Activated CD8-positive, alpha-beta memory T cell treated with anti-CD3 and anti-CD28 coated beads, Interleukin-2, amount 10 ng/mL, durations not matched to agents 7 days and 5 days (primary cell): ENCODE results near the gene FTO. TPM values are rescaled to one million over a fixed set of nuclear protein-coding genes. Genes with fewer than 3 reads are reported as not detected.

Experiments
- ATAC-seq: fragments of 150-1000 bp; cut with Tn5 transposase; one replicate; pipeline ENCODE4 v1.10.0; 2021; ENCODE audit warnings: moderate library complexity
- CTCF ChIA-PET: fragments of 350-600 bp; sonication (Branson Sonifier 250); formaldehyde crosslinking; loops from one replicate; lab custom pipeline; 2021; ENCODE audit warnings: antibody characterized with exemption; lab: Charles Lee
- DNase-seq: peaks from one replicate; pipeline ENCODE4 v3.0.0-alpha.2; 2020
- H3K27ac Mint-ChIP-seq: one replicate; pipeline ENCODE4 v1.8.0; 2021; ENCODE audit warnings: mild to moderate bottlenecking, mixed read lengths
- H3K27me3 Mint-ChIP-seq: one replicate; pipeline ENCODE4 v1.8.0; 2021; ENCODE audit warnings: mixed read lengths
- H3K36me3 Mint-ChIP-seq: one replicate; pipeline ENCODE4 v1.8.0; 2021; ENCODE audit warnings: mild to moderate bottlenecking, mixed read lengths
- H3K4me1 Mint-ChIP-seq: one replicate; pipeline ENCODE4 v1.8.0; 2021; ENCODE audit warnings: mixed read lengths
- H3K4me3 Mint-ChIP-seq: one replicate; pipeline ENCODE4 v1.8.0; 2021; ENCODE audit warnings: mild to moderate bottlenecking, moderate library complexity, mixed read lengths
- H3K9me3 Mint-ChIP-seq: one replicate; pipeline ENCODE4 v1.8.0; 2022; ENCODE audit warnings: low read depth, mixed read lengths
- total RNA-seq, 2 experiments: library from RNA; stranded (reverse); gene quantifications; one replicate each; pipeline ENCODE4 v1.2.3, GENCODE V29; 2021

FTO gene
- total RNA-seq, 2 experiments from 2014 or later: 47.4 to 57.7 TPM

DNA sequence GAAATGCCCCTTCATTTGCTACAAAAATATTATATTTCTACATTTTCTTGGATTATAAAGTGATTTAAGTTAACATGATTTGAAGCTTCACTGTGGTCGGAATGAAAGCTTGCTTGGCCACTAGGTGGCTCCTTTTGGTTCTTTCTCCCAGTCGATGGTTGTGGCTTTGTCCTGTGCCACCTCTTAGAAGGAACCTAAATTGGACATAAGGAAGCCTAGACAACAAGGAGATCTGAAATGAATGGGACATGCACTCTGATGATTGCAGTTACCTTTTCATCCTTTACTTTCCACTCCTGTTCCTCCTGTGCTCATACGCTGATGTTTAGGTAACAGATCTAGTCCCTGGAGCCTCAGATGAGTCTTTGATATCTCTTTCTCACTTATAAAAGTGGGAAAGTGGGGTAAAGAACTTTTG is 39.2 kb downstream of the FTO start:
- peaks cover 26% of the 10 kb centered on the region for H3K4me1 Mint-ChIP-seq
- DNase-seq (no peak), ATAC-seq (no peak)
- no peak overlapping the region for H3K4me3 Mint-ChIP-seq
- H3K36me3 Mint-ChIP-seq: peaks cover 6% of the 10 kb centered on the region
- CTCF ChIA-PET: interaction anchor here (1.0 to 2.8 kb wide), 11 partner anchors 9 to 52 kb away, joined by 3 to 12 read pairs (median 4); partner anchors contain the start of genes FTO and RPGRIP1L
- H3K27ac Mint-ChIP-seq: no peak overlapping the region
- no peaks in the 10 kb centered on the region for H3K9me3 Mint-ChIP-seq
- no peaks in the 10 kb centered on the region for H3K27me3 Mint-ChIP-seq

DNA sequence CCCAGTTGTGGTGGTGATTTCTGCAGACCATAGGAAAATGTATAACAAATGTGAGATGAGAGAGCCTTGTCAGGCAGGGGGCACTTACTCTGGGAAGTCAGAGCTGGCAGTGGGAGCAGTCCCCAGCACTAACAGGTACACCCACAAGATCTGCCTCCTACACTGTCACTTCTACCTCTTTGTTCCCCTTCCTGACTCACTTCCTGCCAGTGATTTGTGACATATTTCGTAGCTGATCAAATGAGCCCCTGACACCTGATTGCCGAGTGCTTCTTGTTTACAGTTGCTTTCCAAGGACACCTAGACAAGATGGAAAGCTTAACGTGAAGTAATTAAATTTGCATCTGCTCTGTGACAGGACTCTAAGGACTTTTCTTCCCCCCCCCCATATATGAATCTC is 40.5 kb downstream of the FTO start:
- DNase-seq: peak; percentile 42
- peak; percentile 77 for ATAC-seq
- H3K9me3 Mint-ChIP-seq: no peaks in the 10 kb centered on the region
- H3K4me3 Mint-ChIP-seq: no peak overlapping the region
- H3K4me1 Mint-ChIP-seq: peaks cover 26% of the 10 kb centered on the region
- no peaks in the 10 kb centered on the region for H3K27me3 Mint-ChIP-seq
- peak overlapping the region; percentile 63 for H3K27ac Mint-ChIP-seq
- peaks cover 6% of the 10 kb centered on the region for H3K36me3 Mint-ChIP-seq
- CTCF ChIA-PET: interaction anchor here (0.6 to 2.8 kb wide), 6 partner anchors 10 to 80 kb away, joined by 3 to 12 read pairs (median 6); partner anchors contain the start of genes FTO and RPGRIP1L

DNA sequence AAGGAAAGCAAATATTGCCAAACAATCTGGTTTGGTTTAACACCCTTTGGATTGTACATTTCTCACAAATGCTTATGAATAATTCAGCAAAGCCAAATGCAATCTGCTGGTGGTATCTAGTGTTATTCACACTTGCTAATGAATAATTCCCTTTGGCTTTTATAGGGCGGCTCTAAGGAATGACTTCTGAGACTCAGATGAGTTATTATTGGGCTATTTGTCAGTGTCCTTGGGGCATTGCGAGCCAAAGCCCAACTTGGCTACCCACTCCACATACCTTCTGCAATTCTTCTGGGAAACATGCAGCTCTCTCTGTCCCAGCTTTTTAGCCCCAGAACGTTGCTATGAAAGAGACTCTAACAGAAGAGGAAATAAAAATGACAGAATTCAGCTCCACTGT is 41.1 kb downstream of the FTO start:
- DNase-seq: no peak
- CTCF ChIA-PET: interaction anchor here (1.5 to 2.8 kb wide), 4 partner anchors 9 to 67 kb away, joined by 3 to 12 read pairs (median 9); partner anchors contain the start of genes FTO and RPGRIP1L
- ATAC-seq: no peak
- peaks cover 26% of the 10 kb centered on the region for H3K4me1 Mint-ChIP-seq
- no peaks in the 10 kb centered on the region for H3K9me3 Mint-ChIP-seq
- H3K27ac Mint-ChIP-seq: no peak overlapping the region
- H3K4me3 Mint-ChIP-seq: no peak overlapping the region
- H3K36me3 Mint-ChIP-seq: peaks cover 6% of the 10 kb centered on the region
- no peaks in the 10 kb centered on the region for H3K27me3 Mint-ChIP-seq

DNA sequence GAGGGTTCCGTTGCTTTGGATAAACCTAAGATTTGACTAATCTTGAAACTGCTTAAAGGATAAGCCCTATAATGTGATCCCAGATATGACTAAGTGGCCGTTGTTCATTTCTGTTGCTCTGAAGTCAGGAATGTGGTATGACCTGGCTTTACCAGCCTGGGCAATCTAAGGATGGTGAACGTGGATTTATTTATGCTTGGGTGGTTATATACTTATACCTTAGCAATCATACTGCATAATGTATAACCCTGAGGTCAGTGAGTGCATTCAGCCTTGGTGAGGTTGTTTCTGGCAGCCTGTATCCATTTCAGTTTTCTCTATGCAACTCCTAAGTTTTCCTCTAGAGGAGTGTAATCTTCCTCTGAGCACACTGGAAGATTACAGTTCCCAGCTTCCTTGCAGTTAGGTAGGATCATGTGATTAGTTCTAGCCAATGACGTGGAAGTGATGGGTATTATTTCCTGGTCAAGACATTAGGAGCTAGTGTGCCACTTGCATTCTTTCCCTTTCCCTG is 41.9 kb downstream of the FTO start:
- peak; percentile 65 for ATAC-seq
- Mint-ChIP-seq H3K27ac (no peak overlapping the region), H3K27me3 (no peaks in the 10 kb centered on the region), H3K36me3 (peaks cover 6% of the 10 kb centered on the region), H3K4me1 (peaks cover 26% of the 10 kb centered on the region), H3K4me3 (no peak overlapping the region), H3K9me3 (no peaks in the 10 kb centered on the region)
- CTCF ChIA-PET: interaction anchor here (1.5 kb wide), 1 partner anchor 67 kb away, joined by 3 read pairs; no protein-coding TSS in a partner anchor
- no peak for DNase-seq

DNA sequence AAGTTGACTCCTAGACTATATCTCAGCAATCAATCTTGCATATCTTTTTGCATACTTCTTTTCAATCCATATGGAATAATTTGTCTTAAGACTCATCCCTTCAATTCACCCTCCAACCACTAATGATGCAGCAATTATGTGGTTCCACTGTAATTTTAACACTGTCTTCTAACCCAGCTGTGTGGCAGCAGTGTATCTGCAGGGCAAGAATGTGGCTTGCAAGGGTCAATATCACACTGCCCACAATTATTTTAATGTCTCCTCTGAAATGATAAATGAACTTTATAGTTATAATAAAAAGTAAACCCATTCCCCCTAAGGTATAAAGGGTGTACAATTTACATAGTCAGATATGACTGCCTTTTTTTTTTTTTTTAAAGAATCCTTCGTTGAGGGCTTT is 48.6 kb downstream of the FTO start:
- no peak overlapping the region for H3K27ac Mint-ChIP-seq
- DNase-seq: no peak
- H3K4me3 Mint-ChIP-seq: no peak overlapping the region
- CTCF ChIA-PET: interaction anchor here (0.5 to 1.3 kb wide), 2 partner anchors 10 to 43 kb away, joined by 3 to 5 read pairs; no protein-coding TSS in a partner anchor
- no peaks in the 10 kb centered on the region for H3K27me3 Mint-ChIP-seq
- H3K9me3 Mint-ChIP-seq: no peaks in the 10 kb centered on the region
- no peak for ATAC-seq
- H3K36me3 Mint-ChIP-seq: peaks cover 4% of the 10 kb centered on the region
- no peaks in the 10 kb centered on the region for H3K4me1 Mint-ChIP-seq

DNA sequence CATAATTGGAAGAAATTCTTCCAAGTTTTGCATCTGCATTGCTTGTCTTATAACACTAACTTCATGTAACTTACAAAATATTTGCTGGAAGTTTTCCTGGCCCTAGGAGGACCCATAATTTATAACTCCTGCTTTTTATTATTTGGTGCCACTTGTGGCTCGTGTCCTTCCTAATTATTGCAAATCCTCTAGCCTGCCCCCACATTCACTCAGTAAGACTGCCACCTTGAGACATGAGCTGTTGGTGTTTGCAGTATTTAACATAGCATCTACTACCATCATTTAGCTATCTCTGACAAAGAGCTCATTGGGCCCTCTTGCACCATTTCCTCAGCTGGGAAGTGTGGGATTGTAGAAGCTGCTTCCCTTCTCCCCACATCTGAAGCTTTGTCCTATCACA is 49.5 kb downstream of the FTO start:
- no peak overlapping the region for H3K27ac Mint-ChIP-seq
- no peaks in the 10 kb centered on the region for H3K4me1 Mint-ChIP-seq
- no peak overlapping the region for H3K4me3 Mint-ChIP-seq
- DNase-seq: no peak
- CTCF ChIA-PET: interaction anchor here (2.8 kb wide), 1 partner anchor 10 kb away, joined by 12 read pairs; no protein-coding TSS in a partner anchor
- no peaks in the 10 kb centered on the region for H3K27me3 Mint-ChIP-seq
- ATAC-seq: no peak
- H3K9me3 Mint-ChIP-seq: no peaks in the 10 kb centered on the region
- H3K36me3 Mint-ChIP-seq: peaks cover under 1% of the 10 kb centered on the region

DNA sequence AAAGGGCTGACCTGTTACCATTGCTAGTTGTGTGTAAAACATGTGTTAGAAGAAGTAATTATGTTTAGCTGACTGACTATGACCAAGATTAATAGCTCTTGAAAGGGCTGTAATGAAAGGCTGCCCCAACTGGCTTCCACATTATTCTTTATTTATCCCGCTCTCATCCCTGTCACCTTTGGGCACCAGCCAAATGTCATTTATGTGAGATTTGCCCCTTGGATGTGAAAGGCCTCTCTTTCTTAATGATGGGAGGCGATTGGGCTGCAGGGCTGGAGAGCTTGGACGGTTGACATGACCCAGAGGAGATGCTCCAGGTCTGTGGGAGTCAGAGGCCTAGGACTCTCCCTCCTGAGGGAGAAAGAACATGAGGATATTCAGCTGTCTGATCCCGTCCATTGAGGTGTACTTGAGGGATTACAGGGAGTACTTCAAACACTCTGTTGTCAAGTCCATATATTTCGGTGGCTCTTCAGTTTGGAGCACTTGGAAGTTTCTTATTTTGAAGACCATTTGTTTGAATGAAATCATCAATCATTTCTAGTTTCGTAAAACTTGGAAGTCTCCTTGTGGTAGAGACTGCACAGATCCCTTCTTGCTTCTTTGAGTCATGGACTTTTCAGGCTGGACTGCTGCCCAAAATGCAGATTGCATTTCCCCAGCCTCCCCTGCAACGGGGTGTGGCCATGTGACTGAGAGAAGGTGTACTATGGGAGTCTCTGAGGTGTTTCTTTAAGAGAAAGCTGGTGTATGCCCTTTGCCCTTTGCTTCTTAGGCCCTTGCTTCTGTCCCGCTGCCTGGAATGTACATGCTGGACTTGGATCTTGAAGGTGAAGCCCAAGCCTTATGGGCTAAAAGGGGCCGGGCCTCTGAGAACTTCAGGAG is 51.3 kb downstream of the FTO start:
- no peak for ATAC-seq
- Mint-ChIP-seq H3K9me3 (peaks cover 2% of the 10 kb centered on the region), H3K36me3 (peaks cover 1% of the 10 kb centered on the region), H3K27me3 (no peaks in the 10 kb centered on the region), H3K27ac (no peak overlapping the region), H3K4me1 (no peaks in the 10 kb centered on the region), H3K4me3 (no peak overlapping the region)
- CTCF ChIA-PET: interaction anchor here (2.8 kb wide), 1 partner anchor 11 kb away, joined by 12 read pairs; no protein-coding TSS in a partner anchor
- DNase-seq: no peak

DNA sequence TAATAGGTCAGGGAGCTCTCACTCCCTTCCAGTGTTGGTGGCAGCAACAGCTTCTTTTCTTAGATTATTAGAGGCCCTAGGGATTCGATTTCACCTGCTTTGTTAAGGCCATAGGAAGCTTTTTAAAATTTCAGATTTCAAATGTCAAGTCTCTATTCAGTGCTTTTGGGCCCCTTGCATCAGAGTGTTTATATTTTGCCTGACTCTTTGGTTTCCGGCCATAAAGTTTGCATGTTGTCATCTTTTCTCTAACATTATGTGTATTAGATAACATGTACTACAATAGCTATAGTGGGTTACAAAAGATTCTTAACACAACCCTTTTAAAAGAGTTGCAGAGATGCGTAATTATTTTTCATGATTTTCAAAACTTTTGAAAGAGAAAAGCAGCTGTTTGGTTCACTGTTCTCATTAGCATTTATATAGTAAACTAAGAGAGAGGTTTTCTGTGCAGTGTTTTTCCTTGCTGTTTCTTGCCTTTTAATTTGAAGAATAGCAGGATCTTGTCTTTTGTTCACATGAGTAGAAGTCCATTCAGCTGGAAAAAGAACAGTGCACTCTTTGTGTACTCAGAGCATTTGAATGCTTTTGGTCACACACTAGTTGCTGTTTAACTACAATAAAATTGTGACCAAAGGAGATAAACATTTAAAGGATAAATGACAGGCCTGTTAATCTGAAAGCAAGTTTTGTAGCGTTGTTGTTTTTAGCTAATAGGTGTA is 52.5 kb downstream of the FTO start:
- peaks cover 1% of the 10 kb centered on the region for H3K36me3 Mint-ChIP-seq
- no peak overlapping the region for H3K4me3 Mint-ChIP-seq
- no peaks in the 10 kb centered on the region for H3K4me1 Mint-ChIP-seq
- no peak overlapping the region for H3K27ac Mint-ChIP-seq
- peaks cover 2% of the 10 kb centered on the region for H3K9me3 Mint-ChIP-seq
- DNase-seq: no peak
- CTCF ChIA-PET: interaction anchor here (1.0 kb wide), 1 partner anchor 13 kb away, joined by 3 read pairs; no protein-coding TSS in a partner anchor
- H3K27me3 Mint-ChIP-seq: no peaks in the 10 kb centered on the region
- no peak for ATAC-seq

DNA sequence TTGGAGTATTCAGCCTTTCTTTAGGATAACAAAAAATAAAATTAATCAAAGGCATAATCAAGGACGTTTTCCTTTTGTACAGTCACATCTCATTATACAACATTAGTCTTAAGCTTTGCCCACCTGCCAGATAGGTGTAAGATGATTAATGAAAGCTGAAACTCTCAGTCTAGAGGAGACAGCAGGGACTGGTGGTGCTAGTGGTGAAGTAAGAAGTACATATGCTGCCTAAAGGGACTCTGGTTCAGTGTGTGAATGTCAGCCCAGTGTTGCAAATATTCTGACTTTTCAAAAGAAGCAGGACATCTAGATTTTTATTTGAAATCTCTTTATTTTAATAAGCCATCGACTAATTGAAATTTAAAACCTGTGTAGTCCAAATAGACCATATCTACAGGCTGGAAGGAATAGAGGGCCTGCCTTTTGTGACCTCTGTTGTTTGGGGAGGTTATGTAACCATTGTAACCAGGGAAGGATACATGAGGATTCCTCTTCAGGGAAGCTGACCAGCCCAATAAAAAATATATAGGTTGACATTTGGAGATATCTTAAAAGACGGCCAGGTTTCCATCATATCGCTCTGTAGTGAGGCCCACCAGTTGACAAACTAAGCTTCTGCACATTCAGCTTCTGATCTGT is 54.1 kb downstream of the FTO start:
- peaks cover 1% of the 10 kb centered on the region for H3K36me3 Mint-ChIP-seq
- peaks cover 3% of the 10 kb centered on the region for H3K4me1 Mint-ChIP-seq
- no peak for DNase-seq
- no peaks in the 10 kb centered on the region for H3K27me3 Mint-ChIP-seq
- peaks cover 2% of the 10 kb centered on the region for H3K9me3 Mint-ChIP-seq
- no peak for ATAC-seq
- CTCF ChIA-PET: no interaction called here
- H3K27ac Mint-ChIP-seq: no peak overlapping the region
- no peak overlapping the region for H3K4me3 Mint-ChIP-seq

DNA sequence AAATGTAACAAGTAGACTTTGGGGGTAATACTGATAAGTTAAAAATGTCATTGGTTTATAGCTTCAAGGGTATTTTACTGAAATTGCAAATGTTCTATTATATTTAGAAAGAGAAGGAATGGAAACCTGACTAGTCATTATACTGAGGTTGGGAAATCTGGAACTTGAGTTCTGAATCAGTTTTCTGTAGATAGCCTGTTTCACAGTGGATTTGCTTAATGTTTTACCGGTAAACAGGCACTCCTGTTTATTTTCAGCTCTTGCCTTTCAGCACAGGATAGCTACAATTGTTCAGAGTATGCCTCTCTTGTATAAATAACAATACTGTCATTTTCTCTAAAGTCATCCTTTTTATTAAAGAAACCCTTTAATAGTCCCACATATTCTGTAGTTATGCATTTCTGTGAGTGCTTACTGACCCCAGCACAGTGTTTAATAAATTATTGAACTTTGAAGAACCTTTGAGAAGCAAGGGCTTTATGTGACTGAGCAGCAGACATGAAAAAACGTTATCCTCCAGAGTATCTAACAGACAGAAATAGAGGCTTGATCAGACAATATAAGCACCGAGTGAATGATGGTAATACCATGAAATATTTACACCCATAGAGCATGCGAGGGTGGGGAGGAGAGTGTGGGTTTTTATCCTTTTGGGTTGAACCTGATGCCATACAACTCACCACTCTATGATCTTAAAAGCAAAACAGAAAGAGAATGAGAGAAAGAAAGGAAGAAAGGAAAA is 58.2 kb downstream of the FTO start:
- no peak overlapping the region for H3K4me3 Mint-ChIP-seq
- peaks cover 3% of the 10 kb centered on the region for H3K36me3 Mint-ChIP-seq
- CTCF ChIA-PET: no interaction called here
- H3K27ac Mint-ChIP-seq: no peak overlapping the region
- peaks cover 2% of the 10 kb centered on the region for H3K9me3 Mint-ChIP-seq
- H3K27me3 Mint-ChIP-seq: no peaks in the 10 kb centered on the region
- peaks cover 10% of the 10 kb centered on the region for H3K4me1 Mint-ChIP-seq
- DNase-seq: no peak
- ATAC-seq: no peak

DNA sequence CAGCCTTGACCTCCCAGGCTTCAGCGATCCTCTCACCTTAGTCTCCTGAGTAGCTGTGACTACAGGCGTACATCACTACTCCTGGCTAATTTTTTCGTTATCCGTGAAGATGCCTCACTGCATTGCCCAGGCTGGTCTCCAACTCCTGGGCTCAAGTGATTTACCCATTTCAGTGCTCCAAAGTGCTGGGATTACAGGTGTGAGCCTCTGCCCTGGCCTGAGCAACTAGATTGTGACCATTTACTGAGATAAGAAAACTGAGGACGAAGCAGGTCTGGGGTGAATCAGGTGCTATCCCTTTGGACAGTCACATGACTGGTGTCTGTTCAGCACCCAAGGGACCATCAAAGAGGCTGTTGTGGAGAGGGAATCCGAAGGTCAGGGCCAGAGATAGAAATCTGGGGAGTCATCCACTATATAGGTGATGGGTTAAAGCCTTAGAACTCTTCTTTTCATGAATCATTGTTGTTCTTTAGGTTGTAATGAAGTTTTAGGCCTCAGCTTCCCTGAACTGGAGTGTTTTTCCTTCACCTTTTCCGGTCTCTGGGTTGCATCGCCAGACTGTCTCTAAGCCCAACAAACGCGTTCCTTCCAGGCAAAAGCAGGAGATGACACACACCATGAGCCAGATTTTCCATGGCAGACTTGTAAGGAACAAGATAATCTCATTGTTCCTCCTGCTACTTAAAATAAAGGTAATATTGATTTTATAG is 62.5 kb downstream of the FTO start:
- CTCF ChIA-PET: interaction anchor here (1.0 kb wide), 1 partner anchor 23 kb away, joined by 3 read pairs; no protein-coding TSS in a partner anchor
- H3K36me3 Mint-ChIP-seq: peaks cover 2% of the 10 kb centered on the region
- H3K4me3 Mint-ChIP-seq: no peak overlapping the region
- H3K27ac Mint-ChIP-seq: no peak overlapping the region
- peaks cover 29% of the 10 kb centered on the region for H3K4me1 Mint-ChIP-seq
- no peak for DNase-seq
- no peak for ATAC-seq
- no peaks in the 10 kb centered on the region for H3K9me3 Mint-ChIP-seq
- H3K27me3 Mint-ChIP-seq: no peaks in the 10 kb centered on the region

DNA sequence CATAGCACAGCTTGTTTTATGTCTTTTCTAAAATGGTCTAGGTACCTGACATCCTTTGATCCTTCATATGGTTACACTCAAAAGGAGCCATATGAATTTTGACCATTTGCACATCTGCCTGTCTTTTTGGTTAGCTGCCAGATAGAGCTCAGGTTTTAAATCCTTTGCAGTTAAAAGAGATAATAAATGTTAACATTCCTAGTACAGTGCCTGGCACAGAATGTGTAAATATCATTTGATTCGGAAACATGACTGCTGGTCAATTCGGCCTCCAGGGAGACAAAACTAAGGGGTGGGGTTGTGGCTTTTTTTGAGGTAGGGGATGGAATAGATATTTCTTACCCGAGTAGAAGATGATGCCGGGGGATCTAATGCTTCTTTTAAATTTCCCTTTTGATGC is 64.2 kb downstream of the FTO start:
- no peak for DNase-seq
- Mint-ChIP-seq H3K9me3 (no peaks in the 10 kb centered on the region), H3K27me3 (no peaks in the 10 kb centered on the region), H3K27ac (no peak overlapping the region), H3K36me3 (peaks cover 2% of the 10 kb centered on the region), H3K4me3 (no peak overlapping the region), H3K4me1 (peaks cover 26% of the 10 kb centered on the region)
- CTCF ChIA-PET: no interaction called here
- ATAC-seq: no peak
